ENCODE measurements around the gene MKNK2.

Gene MKNK2

GRCh38 chr19:2048104-2048958, 2.7 kb downstream of the MKNK2 start:
- H3K27me3 ChIP-seq (ENCODE audit: insufficient read depth, low read depth, severe bottlenecking) = no peaks in the 10 kb centered on the region
- H3K9me3 ChIP-seq (ENCODE audit: severe bottlenecking) = no peaks in the 10 kb centered on the region
- no peak overlapping the region for H3K27ac ChIP-seq
- H3K36me3 ChIP-seq = peaks cover 21% of the 10 kb centered on the region
- TF ChIP-seq CTCF (IDR thresholded peaks at IDR 0.05; ENCODE audit: low read depth, low read length) = no peak
- no peak for DNase-seq
- H3K4me3 ChIP-seq (ENCODE audit: low read depth, low read length) = no peak overlapping the region

- Histone ChIP-seq H3K27ac (no peak overlapping the region), H3K9me3 (ENCODE audit: severe bottlenecking) (no peaks in the 10 kb centered on the region), H3K36me3 (peaks cover 29% of the 10 kb centered on the region), H3K4me3 (ENCODE audit: low read depth, low read length) (no peak overlapping the region), H3K27me3 (ENCODE audit: insufficient read depth, low read depth, severe bottlenecking) (no peaks in the 10 kb centered on the region)
- DNase-seq = no peak
- TF ChIP-seq CTCF (IDR thresholded peaks at IDR 0.05; ENCODE audit: low read depth, low read length) = no peak
Observed at GRCh38 chr19:2047449-2048103, 3.5 kb downstream of the MKNK2 start.

GRCh38 chr19:2047076-2047448, 4.0 kb downstream of the MKNK2 start:
- Histone ChIP-seq H3K36me3 (peaks cover 33% of the 10 kb centered on the region), H3K27me3 (ENCODE audit: insufficient read depth, low read depth, severe bottlenecking) (no peaks in the 10 kb centered on the region), H3K4me3 (ENCODE audit: low read depth, low read length) (no peak overlapping the region), H3K27ac (no peak overlapping the region), H3K9me3 (ENCODE audit: severe bottlenecking) (no peaks in the 10 kb centered on the region)
- DNase-seq = no peak
- no peak for TF ChIP-seq CTCF (IDR thresholded peaks at IDR 0.05; ENCODE audit: low read depth, low read length)

GRCh38 chr19:2046046-2046907, 4.8 kb downstream of the MKNK2 start:
- Histone ChIP-seq H3K9me3 (ENCODE audit: severe bottlenecking) (no peaks in the 10 kb centered on the region), H3K4me3 (ENCODE audit: low read depth, low read length) (no peak overlapping the region), H3K36me3 (peaks cover 33% of the 10 kb centered on the region), H3K27ac (no peak overlapping the region), H3K27me3 (ENCODE audit: insufficient read depth, low read depth, severe bottlenecking) (no peaks in the 10 kb centered on the region)
- DNase-seq = no peak
- TF ChIP-seq CTCF (IDR thresholded peaks at IDR 0.05; ENCODE audit: low read depth, low read length) = no peak

- Histone ChIP-seq H3K27me3 (ENCODE audit: insufficient read depth, low read depth, severe bottlenecking) (no peaks in the 10 kb centered on the region), H3K36me3 (peaks cover 38% of the 10 kb centered on the region), H3K27ac (no peak overlapping the region), H3K9me3 (ENCODE audit: severe bottlenecking) (no peaks in the 10 kb centered on the region), H3K4me3 (ENCODE audit: low read depth, low read length) (no peak overlapping the region)
- DNase-seq = no peak
- no peak for TF ChIP-seq CTCF (IDR thresholded peaks at IDR 0.05; ENCODE audit: low read depth, low read length)
Observed at GRCh38 chr19:2045501-2046045, 5.5 kb downstream of the MKNK2 start.
